Stimulated activated CD8-positive, alpha-beta memory T cell treated with anti-CD3 and anti-CD28 coated beads, Interleukin-15, amount 100 ng/mL, for 48 hours (primary cell): Measurements from ENCODE around the gene NUB1.

Experiments
- DNase-seq, 2 donors: peaks; one replicate each; pipeline ENCODE4 v3.0.0-alpha.2; 2020; ENCODE audit warnings: low read depth in 2 of 2

NUB1 gene

GRCh38 chr7:151377406-151377805 is 35.8 kb downstream of the NUB1 start:
- no peak for DNase-seq

- DNase-seq, result no peak
Observed at GRCh38 chr7:151378011-151378410, 36.4 kb downstream of the NUB1 start.

- no peak for DNase-seq
Observed at GRCh38 chr7:151378496-151379192, 37.0 kb downstream of the NUB1 start.

GRCh38 chr7:151379193-151379520 is 37.5 kb downstream of the NUB1 start:
- no peak for DNase-seq

- DNase-seq, result no peak
Observed at GRCh38 chr7:151379534-151380198, 38.1 kb downstream of the NUB1 start.

GRCh38 chr7:151380199-151381097 is 38.8 kb downstream of the NUB1 start:
- no peak for DNase-seq

- DNase-seq, result no peak
Observed at GRCh38 chr7:151381098-151381347, 39.4 kb downstream of the NUB1 start.

- peak in 1 of 2 donors; percentile 2 for DNase-seq
Observed at GRCh38 chr7:151381348-151382078, 39.9 kb downstream of the NUB1 start.

GRCh38 chr7:151382079-151382885 is 40.7 kb downstream of the NUB1 start:
- no peak for DNase-seq

GRCh38 chr7:151383638-151384351 is 42.2 kb downstream of the NUB1 start:
- no peak for DNase-seq

GRCh38 chr7:151384352-151384697 is 42.7 kb downstream of the NUB1 start:
- DNase-seq, result no peak

GRCh38 chr7:151384776-151385625 is 43.4 kb downstream of the NUB1 start:
- DNase-seq, result no peak

- DNase-seq, result no peak
Observed at GRCh38 chr7:151385626-151386300, 44.2 kb downstream of the NUB1 start.

GRCh38 chr7:151386301-151387160 is 44.9 kb downstream of the NUB1 start:
- no peak for DNase-seq

GRCh38 chr7:151387161-151388006 is 45.8 kb downstream of the NUB1 start:
- no peak for DNase-seq

GRCh38 chr7:151388007-151388297 is 46.3 kb downstream of the NUB1 start:
- no peak for DNase-seq

GRCh38 chr7:151388430-151388829 is 46.8 kb downstream of the NUB1 start:
- no peak for DNase-seq
